T-helper 1 cell treated with Interleukin-12 subunit alpha and Interleukin-12 subunit beta and Interleukin-4 antibody, amounts not matched to agents 30 ng/mL and 1 ng/mL, for 36 hours (primary cell): ENCODE measurements around the gene FAM43B. TPM values are rescaled to one million over a fixed set of nuclear protein-coding genes. Genes with fewer than 3 reads are reported as not detected.
"Not testable (repeated sequence)": the region's sequence is repeated elsewhere in the genome, so short reads cannot be mapped to it uniquely, and the experiment has no call there.

Experiments used
- intact Hi-C: fragments of 100-400 bp; cut with micrococcal nuclease; formaldehyde crosslinking; loops from one replicate; pipeline ENCODE4 v1.15.1; 2024
- total RNA-seq: library from RNA; stranded (reverse); gene quantifications from 2 replicates; pipeline ENCODE4 v1.2.3, GENCODE V29; 2022

FAM43B gene, protein sequence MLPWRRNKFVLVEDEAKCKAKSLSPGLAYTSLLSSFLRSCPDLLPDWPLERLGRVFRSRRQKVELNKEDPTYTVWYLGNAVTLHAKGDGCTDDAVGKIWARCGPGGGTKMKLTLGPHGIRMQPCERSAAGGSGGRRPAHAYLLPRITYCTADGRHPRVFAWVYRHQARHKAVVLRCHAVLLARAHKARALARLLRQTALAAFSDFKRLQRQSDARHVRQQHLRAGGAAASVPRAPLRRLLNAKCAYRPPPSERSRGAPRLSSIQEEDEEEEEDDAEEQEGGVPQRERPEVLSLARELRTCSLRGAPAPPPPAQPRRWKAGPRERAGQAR
- total RNA-seq, result not detected in 2 replicates

DNA sequence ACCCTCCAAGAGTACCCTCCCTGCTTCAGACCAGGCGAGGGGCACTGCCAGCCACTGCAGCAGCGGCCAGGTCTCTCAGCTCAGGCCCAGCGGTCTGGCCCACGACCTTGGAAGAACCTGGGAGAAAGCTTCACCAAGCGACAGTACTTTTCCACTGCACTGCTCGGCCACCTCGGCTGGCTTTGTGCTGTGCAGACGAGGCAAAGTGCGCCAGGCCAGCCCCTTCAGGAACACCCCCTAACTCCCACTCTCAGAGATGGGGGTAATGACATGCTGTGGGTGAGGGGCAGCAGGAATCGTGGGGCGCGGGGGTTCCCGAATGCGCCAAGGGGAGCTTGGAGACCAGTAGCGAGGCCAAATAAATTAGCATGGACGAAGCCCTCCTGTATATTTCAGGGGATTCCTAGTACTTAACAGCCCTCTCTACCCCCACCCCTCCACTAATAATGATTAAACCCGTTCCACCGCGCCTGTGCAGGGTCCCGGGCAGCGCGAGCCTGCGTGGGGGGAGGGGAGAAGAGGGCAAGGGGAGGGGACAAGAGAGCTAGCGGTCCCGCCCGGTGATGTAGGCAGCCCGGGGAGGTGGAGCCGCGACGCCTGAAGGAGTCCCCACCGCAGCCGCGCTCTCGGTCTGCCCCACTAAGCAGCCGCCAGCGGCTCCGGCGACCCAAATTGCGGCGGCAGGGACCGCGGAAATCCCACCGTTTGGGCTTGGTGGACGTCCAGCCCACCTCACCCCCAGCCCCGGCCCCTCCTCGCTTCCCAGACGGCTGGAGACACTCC is at the start of gene FAM43B:
Gene FAM43B, plus strand, starts transcription at position 629 of the 783 bp plus-strand sequence. CDS start 401 bp downstream, outside the sequence.
- intact Hi-C loops, result no loop called here

DNA sequence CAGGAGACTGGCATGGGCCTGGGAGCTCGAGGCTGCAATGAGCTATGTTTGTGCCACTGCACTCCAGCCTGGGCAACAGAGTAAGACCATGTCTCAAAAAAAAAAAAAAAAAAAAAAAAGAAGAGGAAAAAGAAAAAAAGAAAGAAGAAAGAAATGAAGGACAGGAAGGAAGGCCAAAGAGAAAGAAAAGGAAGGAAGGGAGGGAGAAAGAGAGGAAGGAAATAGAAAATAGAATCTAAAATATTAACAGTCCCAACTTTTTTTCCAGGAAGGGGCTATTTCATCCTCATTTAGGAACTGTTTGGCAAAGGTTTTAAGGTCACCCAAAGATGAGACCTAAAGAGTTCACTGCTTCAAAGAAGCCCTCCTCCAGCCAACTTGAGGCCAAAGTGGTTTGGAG is 46.9 kb upstream of the FAM43B start:
- intact Hi-C loops, result loop anchor here (5.0 kb wide), 1 partner anchor 127 kb away; the partner anchor contains the start of gene PINK1

DNA sequence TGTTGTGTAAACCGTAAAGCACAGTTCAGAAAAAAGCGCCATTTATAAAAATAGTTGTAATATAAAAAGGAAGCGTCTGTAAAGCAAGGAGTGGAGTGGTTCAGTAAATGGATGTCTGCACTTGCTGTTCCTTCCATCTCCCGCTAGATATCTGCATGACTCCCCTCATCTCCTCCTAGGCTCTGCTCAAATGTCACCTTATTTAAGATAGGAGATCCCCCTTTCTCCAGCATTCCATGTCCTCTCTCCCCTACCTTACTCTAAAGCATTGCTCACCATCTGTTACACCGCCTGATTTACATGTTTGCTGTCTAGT is 45.2 kb upstream of the FAM43B start:
- intact Hi-C loops, result loop anchor here (2.0 to 5.0 kb wide), 2 partner anchors 125 to 624 kb away; partner anchors contain the start of genes OTUD3 and PINK1

DNA sequence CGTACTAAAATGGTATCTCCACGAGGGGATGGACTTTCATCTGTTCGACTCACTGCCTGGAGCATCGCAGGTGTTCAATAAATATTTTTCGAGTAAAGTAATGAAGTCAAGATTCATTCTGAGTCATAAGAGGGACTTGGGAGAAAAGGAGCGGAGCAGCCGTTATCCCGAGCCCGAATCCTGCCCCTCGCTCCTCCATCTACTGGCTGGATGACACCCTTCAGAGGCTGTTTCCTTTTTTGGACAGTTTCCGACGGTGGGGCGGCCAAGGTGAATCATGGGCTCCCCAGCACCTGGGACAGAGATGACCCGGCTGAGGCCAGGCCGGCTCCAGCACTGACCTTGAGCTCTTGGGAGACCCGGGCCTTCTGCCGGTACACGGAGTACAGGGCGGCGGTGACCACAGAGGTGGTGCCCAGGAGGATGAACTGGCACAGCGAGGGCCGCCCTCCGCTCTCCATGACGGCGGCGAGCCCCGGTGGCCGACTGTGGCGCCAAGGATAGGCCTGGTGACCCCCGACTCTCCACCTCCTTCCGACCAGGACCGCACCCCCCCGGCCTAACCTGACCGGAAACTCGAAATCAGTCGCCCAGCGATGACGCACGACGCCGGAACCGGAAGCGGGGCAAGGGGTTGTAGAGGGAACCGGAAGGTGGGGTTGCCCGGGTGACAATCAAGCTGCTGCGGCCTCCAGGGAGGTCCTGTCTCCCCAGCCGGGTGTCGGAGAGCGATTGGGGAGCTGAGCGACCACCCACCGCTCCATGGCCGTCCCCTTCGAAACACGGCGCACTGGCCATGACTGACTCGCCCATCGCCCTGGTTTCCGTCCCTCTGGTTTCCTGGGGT is 44.6 kb upstream of the FAM43B start, which contains the start of gene MUL1:
Gene MUL1, minus strand, starts transcription at position 588 of the 847 bp plus-strand sequence. Its CDS starts 127 bp downstream, at position 461.
- intact Hi-C loops, result loop anchor here (2.0 to 5.0 kb wide), 2 partner anchors 125 to 625 kb away; partner anchors contain the start of genes OTUD3 and PINK1

DNA sequence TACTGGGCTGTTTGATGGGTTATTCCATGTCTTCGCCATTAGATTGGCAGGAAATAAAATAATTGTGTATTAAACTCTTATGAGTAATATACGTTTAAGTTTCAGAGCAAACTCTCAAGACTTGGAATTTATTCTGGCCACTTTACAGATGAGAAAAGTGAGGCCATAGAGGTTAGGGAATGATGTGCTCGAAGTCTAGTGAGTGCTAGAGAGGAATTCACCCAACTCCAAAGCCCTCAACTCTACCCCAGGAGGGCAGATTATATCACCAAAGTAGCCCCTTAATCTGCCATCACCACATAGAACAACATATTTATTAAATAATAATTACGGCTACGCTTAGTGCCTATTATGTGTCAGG is 44.0 kb upstream of the FAM43B start:
- intact Hi-C loops, result loop anchor here (5.0 kb wide), 1 partner anchor 124 kb away; the partner anchor contains the start of gene PINK1

DNA sequence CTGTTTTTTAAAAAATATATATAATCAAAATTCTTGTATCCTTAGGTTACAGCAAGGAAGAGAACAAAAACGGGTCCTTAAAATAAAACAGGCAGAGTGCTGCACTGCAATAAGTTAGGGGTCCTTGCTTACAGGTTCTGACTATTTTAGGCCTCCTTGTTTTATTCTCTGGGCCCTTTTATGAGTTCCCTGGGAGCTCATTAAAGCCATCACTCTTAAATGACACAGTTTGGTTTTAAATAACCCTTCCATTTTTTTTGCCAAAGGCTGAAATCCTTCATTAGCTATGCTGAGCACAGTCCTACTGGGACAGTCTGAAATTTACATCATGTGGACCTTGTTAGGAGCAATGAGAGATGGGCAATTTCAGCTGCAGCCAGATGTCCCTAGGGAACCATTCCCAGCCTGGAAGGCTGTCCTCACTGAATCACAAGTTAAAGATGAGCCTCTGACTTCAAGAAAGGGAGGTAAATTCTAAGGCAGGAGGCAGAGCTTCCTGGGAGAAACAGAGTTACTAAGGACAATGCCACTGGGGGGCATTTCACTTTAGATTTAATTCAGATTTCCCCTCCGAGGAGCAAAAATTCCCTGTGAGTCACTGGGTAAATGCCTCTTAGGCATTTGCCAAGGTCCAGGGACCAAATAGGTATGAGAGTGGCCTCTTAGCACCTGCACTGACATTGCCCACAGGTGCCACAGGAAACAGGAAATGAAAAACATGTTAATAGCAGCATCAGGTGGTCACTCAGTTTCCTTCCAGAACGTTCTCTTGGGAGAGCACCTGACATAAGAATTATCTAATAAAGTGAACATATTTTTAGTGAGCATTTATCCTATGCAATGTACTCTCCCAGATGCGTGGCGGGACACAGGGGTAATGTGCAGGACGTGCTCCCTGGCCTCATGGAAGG is 40.6 kb upstream of the FAM43B start:
- intact Hi-C loops, result no loop called here

DNA sequence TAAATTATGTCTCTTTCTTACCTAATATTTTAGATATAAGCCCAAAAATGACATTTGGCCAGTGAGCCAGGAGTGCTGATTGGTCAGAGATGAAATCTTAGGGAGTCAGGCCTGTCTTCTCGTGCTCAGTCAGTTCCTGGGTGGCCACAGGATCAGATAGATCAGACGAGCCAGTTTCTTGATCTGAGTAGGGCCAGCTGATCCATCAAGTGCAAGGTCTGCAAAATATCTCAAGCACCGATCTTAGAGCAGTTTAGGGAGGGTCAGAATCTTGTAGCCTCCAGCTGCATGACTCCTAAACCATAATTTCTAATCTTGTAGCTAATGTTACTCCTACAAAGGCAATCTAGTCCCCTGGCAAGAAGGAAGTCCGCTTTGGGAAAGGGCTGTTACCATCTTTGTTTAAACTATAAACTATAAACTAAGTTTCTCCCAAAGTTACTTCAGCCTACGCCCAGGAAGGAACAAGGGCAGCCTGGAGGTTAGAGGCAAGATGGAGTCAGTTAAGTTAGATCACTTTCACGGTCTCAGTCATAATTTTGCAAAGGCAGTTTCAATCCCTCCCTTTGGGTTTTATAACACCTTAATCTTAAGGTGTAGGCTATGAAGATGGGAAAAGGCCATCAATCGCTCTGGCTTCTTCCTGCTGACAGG is 32.6 kb upstream of the FAM43B start:
- intact Hi-C loops, result not testable (repeated sequence)

DNA sequence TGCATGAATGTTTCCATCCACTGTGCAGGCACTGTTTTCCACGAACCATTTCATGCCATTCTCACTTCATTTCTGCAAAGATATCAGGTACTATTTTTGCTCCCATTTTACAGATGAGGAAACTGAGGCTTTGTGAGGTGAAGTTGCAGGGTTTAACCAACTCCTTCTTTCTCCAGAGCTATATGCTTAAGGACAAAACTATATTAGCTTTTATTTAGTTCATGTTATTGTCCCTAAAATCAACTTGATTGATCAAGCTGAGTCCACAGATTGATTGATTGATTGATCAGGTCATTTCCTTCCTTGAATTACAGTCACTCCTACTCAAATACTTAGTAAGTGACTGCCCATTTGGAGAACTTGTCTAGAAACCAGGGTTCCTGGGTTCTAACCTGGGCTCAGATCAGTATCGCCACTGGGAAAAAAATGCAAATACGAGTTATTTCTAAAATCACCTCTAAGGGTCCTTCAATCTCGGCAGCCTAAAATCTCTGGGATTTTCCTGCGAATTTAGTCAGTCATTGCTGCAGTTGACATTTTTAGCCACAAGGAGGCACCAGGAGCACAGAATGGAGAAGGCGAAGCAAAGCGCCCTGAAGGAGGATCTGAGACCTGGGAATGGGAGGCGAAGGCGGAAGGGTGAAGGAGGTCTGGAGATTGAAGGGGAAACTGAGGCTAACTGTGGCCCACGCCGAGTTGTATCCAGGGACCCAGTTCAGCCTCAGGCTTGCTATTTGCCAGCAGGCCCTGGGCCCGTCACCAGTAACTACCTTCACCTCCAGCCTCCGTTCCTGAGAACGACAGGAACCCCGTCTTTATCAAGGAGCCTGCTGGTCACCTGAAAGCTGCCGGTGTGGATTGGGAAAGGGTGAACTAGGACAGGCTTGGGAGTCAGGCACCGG is 30.2 kb upstream of the FAM43B start:
- intact Hi-C loops, result loop anchor here (1.0 kb wide), 1 partner anchor 118 kb away; no protein-coding TSS in a partner anchor

DNA sequence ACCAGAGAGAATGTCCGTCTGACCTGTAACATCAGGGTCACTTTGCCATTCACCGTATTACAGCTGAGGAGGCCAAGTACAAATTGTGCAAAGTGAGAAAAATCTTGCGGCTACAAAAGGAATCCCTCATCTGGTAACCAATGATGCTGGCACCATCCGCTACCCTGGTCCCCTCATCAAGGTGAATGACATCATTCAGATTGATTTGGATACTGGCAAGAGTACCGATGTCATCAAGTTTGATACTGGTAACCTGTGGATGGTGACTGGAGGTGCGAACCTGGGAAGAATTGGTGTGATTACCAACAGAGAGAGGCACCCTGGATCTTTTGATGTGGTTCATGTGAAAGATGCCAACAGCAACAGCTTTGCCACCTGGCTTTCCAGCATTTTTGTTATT is 26.1 kb upstream of the FAM43B start:
- intact Hi-C loops, result no loop called here

DNA sequence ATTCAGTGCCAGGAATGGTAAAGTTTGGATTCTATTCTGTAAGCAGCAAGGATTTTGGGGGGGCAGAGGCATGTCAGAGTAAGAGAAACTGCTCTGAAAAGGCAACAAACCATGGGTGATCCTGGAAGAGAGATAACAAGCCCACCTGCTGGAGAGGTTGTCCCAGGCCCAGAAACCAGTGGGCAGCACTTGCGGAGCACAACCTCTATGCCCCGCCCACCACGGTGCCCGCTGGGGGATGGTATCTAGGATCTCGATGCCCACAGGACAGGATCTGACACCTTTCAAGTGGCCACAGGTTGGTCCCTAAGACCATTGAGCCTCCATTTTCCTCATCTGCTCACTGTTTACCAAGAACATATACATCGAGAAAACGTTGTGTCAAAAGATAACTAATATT is 24.2 kb upstream of the FAM43B start:
- intact Hi-C loops, result no loop called here

DNA sequence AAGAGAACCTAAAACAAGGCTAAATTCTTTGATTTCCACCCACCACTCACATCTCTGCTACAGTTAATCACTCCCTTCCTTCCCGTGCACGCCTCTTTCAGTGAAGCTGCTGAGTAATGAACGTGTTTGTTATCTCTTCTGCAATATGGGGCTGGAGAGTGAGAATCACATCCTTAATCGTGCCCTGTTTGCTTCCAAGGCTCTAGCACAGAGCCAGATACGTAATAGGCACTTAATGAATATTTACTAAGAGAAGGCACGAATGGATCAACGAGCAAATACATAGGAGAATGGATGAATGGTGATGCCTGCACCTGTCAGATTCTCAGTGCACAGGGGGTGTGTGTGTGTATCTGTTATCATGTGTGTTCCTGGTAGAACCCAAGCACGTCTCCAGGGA is 22.1 kb upstream of the FAM43B start:
- intact Hi-C loops, result no loop called here

DNA sequence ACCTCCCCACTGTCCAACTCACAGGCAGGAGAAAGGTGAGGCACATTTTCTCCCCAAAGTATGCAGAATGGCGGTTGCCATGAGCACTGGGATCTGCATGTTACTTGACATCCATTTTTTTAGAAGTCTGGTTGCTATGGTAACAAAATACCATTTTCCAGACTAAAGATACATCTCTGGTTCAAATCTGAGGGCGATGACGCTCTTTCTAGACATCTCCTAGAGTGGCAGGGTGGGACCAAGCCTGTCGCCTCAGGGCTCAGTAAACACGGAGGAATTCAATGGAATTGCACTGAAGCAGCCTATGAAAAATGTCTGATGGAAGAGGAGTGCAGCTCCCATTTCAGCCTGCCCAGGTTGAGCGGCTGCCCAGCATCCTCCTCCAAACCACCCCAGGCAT is 21.5 kb upstream of the FAM43B start:
- intact Hi-C loops, result no loop called here

DNA sequence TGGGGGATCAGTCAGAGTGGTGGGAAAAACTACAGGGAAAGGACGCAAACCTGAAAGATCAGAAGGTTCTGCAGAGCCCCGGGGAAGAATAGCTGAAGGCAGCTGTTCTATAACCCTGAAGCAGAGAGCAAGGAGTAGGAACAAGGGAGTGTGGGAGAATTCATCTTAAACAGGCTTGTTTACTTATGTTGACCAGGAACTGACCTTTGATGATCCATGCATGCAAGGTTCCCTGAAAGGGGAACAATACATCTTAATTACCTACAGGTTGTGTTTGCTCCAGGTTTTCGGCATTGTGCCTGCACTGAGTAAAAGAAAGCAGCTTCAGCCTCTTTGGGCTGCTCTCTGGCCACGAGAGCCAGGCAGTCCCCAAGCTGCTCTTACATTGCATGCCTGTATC is 18.7 kb upstream of the FAM43B start:
- intact Hi-C loops, result no loop called here

DNA sequence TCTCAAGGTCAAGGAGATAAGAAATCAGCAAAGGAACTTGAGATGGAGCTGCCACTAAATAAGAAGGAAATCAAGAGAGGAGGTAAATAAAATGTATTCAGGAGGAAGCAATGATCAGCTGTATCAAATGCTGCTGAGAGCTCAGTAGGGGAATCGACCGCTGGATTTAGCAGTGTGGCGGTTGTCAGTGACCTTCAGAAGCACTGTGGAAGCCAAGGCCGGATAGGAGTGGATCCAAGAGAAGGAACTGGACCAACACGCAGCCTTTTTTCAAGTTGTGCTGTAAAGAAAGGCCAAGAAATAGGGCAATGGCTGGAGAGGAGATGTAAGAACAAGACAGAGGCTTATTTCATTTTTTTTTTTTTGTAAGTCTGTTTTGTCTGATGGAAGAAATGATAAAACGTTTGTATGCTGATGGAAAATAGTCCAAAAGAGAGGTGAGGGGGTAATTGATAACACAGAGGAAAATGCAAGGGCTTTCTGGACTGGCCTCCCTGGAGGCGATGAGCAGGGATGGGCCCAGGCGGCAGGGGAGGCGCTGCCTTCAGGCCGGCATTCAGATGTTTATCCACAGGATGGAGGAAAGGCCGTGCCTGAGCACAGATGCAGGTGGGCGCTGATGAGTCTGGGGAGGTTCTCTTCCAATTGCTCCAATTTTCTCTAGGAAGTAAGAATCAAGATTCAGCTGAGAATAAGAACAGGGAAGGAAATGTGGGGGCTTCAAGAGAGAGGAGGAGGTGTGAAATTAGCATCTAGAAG is 17.5 kb upstream of the FAM43B start:
- intact Hi-C loops, result no loop called here

DNA sequence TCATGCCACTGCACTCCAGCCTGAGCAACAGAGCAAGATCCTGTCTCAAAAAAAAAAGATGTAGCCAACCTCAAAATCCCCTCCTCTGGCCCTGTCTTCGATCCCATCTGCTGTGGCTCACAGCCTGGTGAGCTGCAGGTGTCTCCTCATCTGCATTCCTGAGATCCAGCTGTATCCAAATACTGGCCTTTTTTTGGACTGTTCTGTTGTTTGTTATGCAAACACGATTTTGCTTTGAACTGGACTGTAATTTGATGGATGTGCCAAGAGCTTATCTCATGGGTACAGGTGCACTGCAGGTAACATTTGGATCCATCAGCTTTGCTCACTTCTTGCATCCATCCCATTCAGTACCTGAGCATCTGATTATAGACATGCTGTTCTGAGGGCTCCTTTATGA is 14.1 kb upstream of the FAM43B start:
- intact Hi-C loops, result no loop called here

DNA sequence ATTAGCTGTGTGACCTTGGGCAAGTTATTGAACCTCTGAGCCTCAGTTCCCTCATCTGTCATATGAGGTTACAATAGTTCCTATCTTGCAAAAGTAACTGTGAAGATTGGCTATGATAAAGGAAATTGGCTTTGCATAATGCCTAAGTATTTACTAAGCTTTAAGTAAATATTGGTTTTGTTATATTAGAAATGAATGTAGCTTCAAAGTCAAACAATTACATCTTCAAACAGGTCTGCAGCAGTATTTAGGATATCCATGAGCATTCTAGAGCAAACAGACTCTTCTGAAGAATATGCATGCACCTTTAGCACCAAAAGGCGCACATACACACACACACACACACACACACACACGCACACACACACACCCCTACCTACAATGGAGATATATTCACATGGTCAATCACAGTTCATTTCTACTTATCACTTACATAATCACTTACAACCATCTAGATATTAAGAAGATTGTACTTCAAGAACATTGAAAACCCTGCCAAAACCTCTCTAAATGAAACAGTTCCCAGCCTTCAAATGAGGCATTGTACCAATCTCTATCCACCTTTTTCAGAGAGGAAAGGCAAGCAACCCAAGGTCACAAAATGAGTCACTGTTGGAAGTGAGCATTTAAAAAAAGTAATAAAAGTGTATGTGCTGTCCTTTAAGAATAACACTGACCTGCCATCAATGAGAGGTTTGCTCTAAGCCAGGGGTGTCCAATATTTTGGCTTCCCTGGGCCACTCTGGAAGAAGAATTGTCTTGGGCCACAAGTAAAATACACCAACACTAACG is 13.4 kb upstream of the FAM43B start:
- intact Hi-C loops, result no loop called here

DNA sequence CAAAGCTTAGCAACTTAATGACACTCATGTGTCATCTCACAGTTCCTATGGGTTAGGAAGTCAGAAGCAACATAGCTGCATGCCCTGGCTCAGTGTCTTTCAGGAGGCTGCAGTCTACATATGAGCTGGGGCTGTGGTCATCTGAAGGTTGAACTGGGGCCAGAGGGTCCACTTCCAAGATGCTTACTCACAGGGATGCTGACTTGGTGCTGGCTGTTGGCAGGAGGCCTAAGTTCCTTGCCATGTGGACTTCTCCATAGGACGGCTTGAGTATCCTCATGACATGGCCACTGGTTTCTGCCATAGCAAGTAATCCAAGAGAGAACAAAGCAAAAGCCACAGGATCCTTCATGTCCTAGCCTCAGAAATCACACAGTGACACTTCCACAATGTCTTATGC is 12.1 kb upstream of the FAM43B start:
- intact Hi-C loops, result no loop called here
